CD8-positive, alpha-beta memory T cell (primary cell): ENCODE results near the gene PEAR1. TPM values are rescaled to one million over a fixed set of nuclear protein-coding genes. Genes with fewer than 3 reads are reported as not detected.

Experiments used
- CTCF ChIA-PET: fragments of 350-600 bp; sonication (Branson Sonifier 250); formaldehyde crosslinking; loops from one replicate; lab custom pipeline; 2021; ENCODE audit warnings: antibody characterized with exemption; lab: Charles Lee
- POLR2A ChIA-PET: fragments of 350-600 bp; sonication (Branson Sonifier 250); formaldehyde crosslinking; loops from one replicate; lab custom pipeline; 2021; ENCODE audit warnings: antibody characterized with exemption; lab: Charles Lee
- DNase-seq, 5 donors: peaks; one replicate each; pipeline versions ENCODE4 v3.0.0 to v3.0.0-alpha.2; 2020 to 2022; ENCODE audit warnings: mixed read lengths in 1 of 5
- H3K27ac ChIP-seq: one replicate; pipeline ENCODE4 v1.7.0; 2013; ENCODE audit warnings: low read depth, mild to moderate bottlenecking, low read length, moderate library complexity
- H3K27me3 ChIP-seq: 2 replicates; pipeline ENCODE4 v1.7.0; 2013; ENCODE audit warnings: low read length, mild to moderate bottlenecking; ENCODE audit not compliant: insufficient read depth, poor library complexity, severe bottlenecking
- H3K36me3 ChIP-seq: 2 replicates; pipeline ENCODE4 v1.7.0; 2013; ENCODE audit warnings: mild to moderate bottlenecking, low read length, moderate library complexity; ENCODE audit not compliant: insufficient read depth
- H3K4me1 ChIP-seq: 2 replicates; pipeline ENCODE4 v1.7.0; 2013; ENCODE audit warnings: mild to moderate bottlenecking, low read length, moderate library complexity; ENCODE audit not compliant: insufficient read depth
- H3K4me3 ChIP-seq: 2 replicates; pipeline ENCODE4 v1.7.0; 2013; ENCODE audit warnings: mild to moderate bottlenecking, low read length
- H3K9me3 ChIP-seq: 2 replicates; pipeline ENCODE4 v1.7.0; 2013; ENCODE audit warnings: mild to moderate bottlenecking, low read length
- H3K27ac Mint-ChIP-seq, 8 donors: one replicate each; pipeline ENCODE4 v1.8.0; 2020 to 2021; ENCODE audit warnings: mixed read lengths in 8 of 8, mild to moderate bottlenecking in 6 of 8, inconsistent platforms in 3 of 8, moderate library complexity in 3 of 8
- H3K27me3 Mint-ChIP-seq, 2 donors: one replicate each; pipeline ENCODE4 v1.8.0; 2020 to 2021; ENCODE audit warnings: mixed read lengths in 2 of 2, mild to moderate bottlenecking in 1 of 2, moderate library complexity in 1 of 2
- H3K36me3 Mint-ChIP-seq, 3 donors: one replicate each; pipeline ENCODE4 v1.8.0; 2020 to 2021; ENCODE audit warnings: mixed read lengths in 3 of 3, inconsistent platforms in 1 of 3, mild to moderate bottlenecking in 1 of 3
- H3K4me1 Mint-ChIP-seq, 3 donors: one replicate each; pipeline ENCODE4 v1.8.0; 2020 to 2021; ENCODE audit warnings: mixed read lengths in 3 of 3, inconsistent platforms in 1 of 3, mild to moderate bottlenecking in 1 of 3
- H3K4me3 Mint-ChIP-seq, 7 donors: one replicate each; pipeline ENCODE4 v1.8.0; 2020 to 2021; ENCODE audit warnings: mixed read lengths in 7 of 7, mild to moderate bottlenecking in 6 of 7, moderate library complexity in 4 of 7, inconsistent platforms in 2 of 7
- H3K9me3 Mint-ChIP-seq, 5 donors: one replicate each; pipeline ENCODE4 v1.8.0; 2020 to 2022; ENCODE audit warnings: mixed read lengths in 5 of 5, mild to moderate bottlenecking in 3 of 5, moderate library complexity in 2 of 5, inconsistent platforms in 1 of 5
- polyA plus RNA-seq: library from polyadenylated mRNA; unstranded; fragments of 300-500 nt; fragmentation: Illumina TruSeq; gene quantifications from one replicate; pipeline ENCODE4 v1.2.3, GENCODE V29; 2021
- total RNA-seq, 2 experiments: library from RNA; stranded (reverse); gene quantifications; one replicate each; pipeline ENCODE4 v1.2.3, GENCODE V29; 2021

The PEAR1 gene
- total and polyA plus RNA-seq, 3 experiments from 2014 or later: not detected

DNA sequence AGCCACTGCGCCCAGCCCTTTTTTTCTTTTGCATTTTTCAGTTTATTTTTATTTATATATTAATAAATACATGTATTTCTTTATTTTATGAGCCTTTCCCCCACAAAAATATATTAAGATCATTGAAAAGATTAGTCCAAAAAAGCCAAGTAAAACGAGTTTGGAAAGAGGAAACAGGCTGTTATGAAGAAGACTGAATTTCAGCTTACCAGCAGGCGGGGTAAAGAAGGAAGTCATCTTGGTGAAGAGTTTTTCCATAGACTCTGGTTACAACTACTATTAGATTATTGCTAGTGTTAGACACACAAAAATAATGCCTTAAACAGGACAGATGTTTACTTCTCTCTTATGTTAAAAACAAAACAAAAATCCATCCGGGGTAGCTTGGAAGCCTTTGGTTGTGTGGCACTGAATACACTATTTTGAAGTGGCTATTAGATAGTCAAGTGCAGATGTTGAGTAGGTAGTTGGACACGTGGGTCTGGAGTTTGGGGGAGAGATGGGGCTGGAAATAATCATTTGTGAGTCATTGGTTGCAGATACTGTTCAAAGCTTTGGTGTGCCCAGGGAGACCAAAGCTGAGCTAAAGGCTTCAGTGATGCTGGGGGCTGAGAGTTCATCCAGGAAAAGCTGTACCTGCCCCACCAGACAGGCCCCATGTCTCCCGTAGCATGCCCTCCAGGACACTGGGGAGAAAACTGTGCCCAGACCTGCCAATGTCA, 18.2 kb downstream of the PEAR1 start:
- POLR2A ChIA-PET: no interaction called here

GRCh38 chr1:156912310-156912709, 18.8 kb downstream of the PEAR1 start:
- H3K27ac ChIP-seq: no peak overlapping the region
- peaks cover 13 to 53% of the 10 kb centered on the region in 2 donors for H3K27me3 Mint-ChIP-seq
- H3K36me3 ChIP-seq: no peaks in the 10 kb centered on the region
- no peaks in the 10 kb centered on the region for H3K27me3 ChIP-seq
- DNase-seq: no peak
- H3K9me3 Mint-ChIP-seq: no peaks in the 10 kb centered on the region
- no peaks in the 10 kb centered on the region for H3K9me3 ChIP-seq
- CTCF ChIA-PET: interaction anchor here (1.9 kb wide), 1 partner anchor 15 kb away, joined by 7 read pairs; no protein-coding TSS in a partner anchor
- POLR2A ChIA-PET: no interaction called here
- no peak overlapping the region for H3K4me3 ChIP-seq
- no peaks in the 10 kb centered on the region for H3K4me1 ChIP-seq
- no peaks in the 10 kb centered on the region for H3K4me1 Mint-ChIP-seq
- H3K36me3 Mint-ChIP-seq: no peaks in the 10 kb centered on the region
- H3K4me3 Mint-ChIP-seq: no peak overlapping the region
- no peak overlapping the region for H3K27ac Mint-ChIP-seq

More for the DNA sequence above, 18.2 kb downstream of the PEAR1 start:
- Histone ChIP-seq H3K4me1 (no peaks in the 10 kb centered on the region), H3K27ac (no peak overlapping the region), H3K9me3 (no peaks in the 10 kb centered on the region), H3K27me3 (no peaks in the 10 kb centered on the region), H3K4me3 (no peak overlapping the region), H3K36me3 (no peaks in the 10 kb centered on the region)
- no peak for DNase-seq
- Mint-ChIP-seq H3K4me3 (no peak overlapping the region), H3K9me3 (no peaks in the 10 kb centered on the region), H3K27ac (no peak overlapping the region), H3K4me1 (no peaks in the 10 kb centered on the region), H3K27me3 (peaks cover 15 to 54% of the 10 kb centered on the region in 2 donors), H3K36me3 (no peaks in the 10 kb centered on the region)
- CTCF ChIA-PET: interaction anchor here (1.9 kb wide), 1 partner anchor 15 kb away, joined by 7 read pairs; no protein-coding TSS in a partner anchor

DNA sequence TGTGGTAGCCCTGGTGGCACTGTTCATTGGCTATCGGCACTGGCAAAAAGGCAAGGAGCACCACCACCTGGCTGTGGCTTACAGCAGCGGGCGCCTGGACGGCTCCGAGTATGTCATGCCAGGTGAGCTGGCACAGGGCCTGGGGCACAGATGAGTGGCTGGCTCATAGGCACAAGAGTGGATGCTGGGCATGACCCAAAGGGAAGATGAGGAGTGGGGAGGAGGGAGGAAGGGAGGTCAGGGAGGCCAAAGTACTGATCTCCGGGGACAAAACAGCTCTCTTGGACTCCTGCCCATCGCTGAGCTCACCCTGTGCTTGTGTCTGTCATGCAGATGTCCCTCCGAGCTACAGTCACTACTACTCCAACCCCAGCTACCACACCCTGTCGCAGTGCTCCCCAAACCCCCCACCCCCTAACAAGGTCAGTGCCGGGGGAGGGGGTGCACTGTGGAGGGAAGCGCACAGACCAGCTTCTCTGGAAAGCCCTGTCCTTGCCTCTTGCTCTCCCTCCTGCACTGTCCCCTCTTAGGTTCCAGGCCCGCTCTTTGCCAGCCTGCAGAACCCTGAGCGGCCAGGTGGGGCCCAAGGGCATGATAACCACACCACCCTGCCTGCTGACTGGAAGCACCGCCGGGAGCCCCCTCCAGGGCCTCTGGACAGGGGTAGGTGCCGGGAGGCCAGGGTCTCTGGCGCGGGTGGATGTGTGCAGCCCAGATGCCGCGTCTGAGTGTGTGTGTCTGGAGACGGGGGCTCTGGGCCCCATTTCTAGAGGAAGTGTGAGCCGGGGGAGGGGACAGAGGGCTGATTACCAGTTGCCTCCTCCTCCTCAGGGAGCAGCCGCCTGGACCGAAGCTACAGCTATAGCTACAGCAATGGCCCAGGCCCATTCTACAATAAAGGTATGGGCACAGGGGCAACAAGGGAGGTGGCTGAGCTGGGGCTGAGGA, 19.6 kb downstream of the PEAR1 start:
- no peaks in the 10 kb centered on the region for H3K4me1 Mint-ChIP-seq
- POLR2A ChIA-PET: no interaction called here
- H3K27me3 Mint-ChIP-seq: peaks cover 21 to 56% of the 10 kb centered on the region in 2 donors

DNA sequence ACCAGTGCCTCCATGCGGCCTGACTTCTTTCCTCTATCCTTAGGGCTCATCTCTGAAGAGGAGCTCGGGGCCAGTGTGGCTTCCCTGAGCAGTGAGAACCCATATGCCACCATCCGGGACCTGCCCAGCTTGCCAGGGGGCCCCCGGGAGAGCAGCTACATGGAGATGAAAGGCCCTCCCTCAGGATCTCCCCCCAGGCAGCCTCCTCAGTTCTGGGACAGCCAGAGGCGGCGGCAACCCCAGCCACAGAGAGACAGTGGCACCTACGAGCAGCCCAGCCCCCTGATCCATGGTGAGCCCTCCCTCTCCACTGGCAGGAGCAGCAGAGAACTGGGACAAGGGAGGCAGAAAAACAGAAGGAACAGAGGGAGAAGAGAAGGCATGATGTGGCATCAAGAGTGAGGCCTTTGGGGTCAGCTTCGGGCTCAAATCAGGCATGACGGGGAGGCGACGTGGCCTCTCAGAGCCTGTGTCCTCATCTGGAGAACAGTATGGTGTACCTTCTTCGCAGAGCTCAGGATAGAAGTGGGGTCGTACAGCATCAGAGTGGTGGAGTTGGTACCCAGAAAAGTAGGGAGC, 20.4 kb downstream of the PEAR1 start:
- Histone ChIP-seq H3K9me3 (no peaks in the 10 kb centered on the region), H3K4me3 (no peak overlapping the region), H3K27ac (peak overlapping the region; percentile 79), H3K27me3 (no peaks in the 10 kb centered on the region), H3K36me3 (no peaks in the 10 kb centered on the region), H3K4me1 (no peaks in the 10 kb centered on the region)
- Mint-ChIP-seq H3K36me3 (no peaks in the 10 kb centered on the region), H3K4me1 (no peaks in the 10 kb centered on the region), H3K4me3 (no peak overlapping the region), H3K27ac (no peak overlapping the region), H3K9me3 (no peaks in the 10 kb centered on the region), H3K27me3 (peaks cover 24 to 59% of the 10 kb centered on the region in 2 donors)
- POLR2A ChIA-PET: no interaction called here
- DNase-seq: no peak
- CTCF ChIA-PET: no interaction called here

More for the DNA sequence above, 19.6 kb downstream of the PEAR1 start:
- Histone ChIP-seq H3K36me3 (no peaks in the 10 kb centered on the region), H3K27me3 (no peaks in the 10 kb centered on the region), H3K9me3 (no peaks in the 10 kb centered on the region), H3K4me3 (no peak overlapping the region), H3K4me1 (no peaks in the 10 kb centered on the region), H3K27ac (peak overlapping the region; percentile 79)
- CTCF ChIA-PET: no interaction called here
- Mint-ChIP-seq H3K4me3 (peak overlapping the region in 1 of 7 donors; percentile 65), H3K27ac (no peak overlapping the region), H3K9me3 (no peaks in the 10 kb centered on the region), H3K36me3 (no peaks in the 10 kb centered on the region)
- no peak for DNase-seq

- no peak overlapping the region for H3K27ac Mint-ChIP-seq
- H3K4me3 Mint-ChIP-seq: no peak overlapping the region
- peaks cover 28 to 61% of the 10 kb centered on the region in 2 donors for H3K27me3 Mint-ChIP-seq
- H3K4me1 ChIP-seq: no peaks in the 10 kb centered on the region
- H3K4me3 ChIP-seq: no peak overlapping the region
- POLR2A ChIA-PET: no interaction called here
- no peaks in the 10 kb centered on the region for H3K36me3 Mint-ChIP-seq
- H3K27me3 ChIP-seq: no peaks in the 10 kb centered on the region
- DNase-seq: no peak
- CTCF ChIA-PET: no interaction called here
- no peaks in the 10 kb centered on the region for H3K36me3 ChIP-seq
- peak overlapping the region; percentile 79 for H3K27ac ChIP-seq
- H3K9me3 ChIP-seq: no peaks in the 10 kb centered on the region
- H3K4me1 Mint-ChIP-seq: no peaks in the 10 kb centered on the region
- no peaks in the 10 kb centered on the region for H3K9me3 Mint-ChIP-seq
Measured at GRCh38 chr1:156914440-156914856, 20.9 kb downstream of the PEAR1 start.

DNA sequence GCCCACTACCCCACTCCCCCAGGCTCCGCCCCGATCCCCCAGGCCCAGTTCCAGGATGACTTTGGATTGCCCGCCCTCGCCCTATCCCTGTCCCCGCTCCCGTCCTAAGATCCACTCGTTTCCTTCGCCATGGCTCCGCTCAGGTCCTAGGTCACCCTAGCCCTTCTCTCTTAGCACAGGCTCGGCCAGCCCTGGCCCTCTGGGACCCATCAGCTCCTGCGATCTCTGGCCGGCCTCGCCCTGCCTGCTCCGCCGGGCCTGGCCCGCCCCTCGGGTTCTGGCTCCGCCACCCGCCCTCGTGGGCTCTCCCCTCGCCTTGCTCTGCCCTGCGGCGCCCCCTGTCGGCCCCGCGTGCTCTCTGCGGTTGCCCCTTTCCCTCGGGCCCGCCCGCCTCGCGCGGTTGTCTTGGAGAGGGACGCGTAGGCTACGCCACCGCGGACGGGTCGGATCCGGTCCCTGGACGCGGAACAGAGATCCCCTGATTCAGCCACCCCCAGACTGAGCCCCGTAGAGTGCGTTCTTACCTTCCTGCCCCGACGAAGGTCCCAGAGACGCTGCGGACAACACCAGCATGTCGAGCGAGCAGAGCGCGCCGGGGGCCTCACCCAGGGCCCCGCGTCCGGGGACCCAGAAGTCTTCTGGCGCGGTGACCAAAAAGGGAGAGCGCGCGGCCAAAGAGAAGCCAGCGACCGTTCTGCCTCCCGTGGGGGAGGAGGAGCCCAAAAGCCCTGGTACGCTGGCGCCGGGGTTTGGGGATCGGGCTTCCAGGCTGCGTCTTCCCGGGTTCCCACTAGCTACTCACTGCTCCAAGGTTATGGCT, 26.9 kb downstream of the PEAR1 start, which contains the start of gene LRRC71:
Gene LRRC71, plus strand, starts transcription at position 400 of the 820 bp plus-strand sequence. Its CDS starts 172 bp downstream, at position 572.
- H3K4me1 ChIP-seq: peaks cover 7% of the 10 kb centered on the region
- CTCF ChIA-PET: no interaction called here
- Mint-ChIP-seq H3K27ac (peak within 1 kb of the TSS in 1 of 8 donors; percentile 21), H3K27me3 (peaks cover 68 to 83% of the 10 kb centered on the region in 2 donors), H3K4me3 (peak within 1 kb of the TSS in 1 of 7 donors; percentile 2), H3K9me3 (peaks cover 0 to 2% (median 0%) of the 10 kb centered on the region in 5 donors), H3K4me1 (peaks cover 8 to 18% (median 10%) of the 10 kb centered on the region in 3 donors), H3K36me3 (no peaks in the 10 kb centered on the region)
- POLR2A ChIA-PET: no interaction called here
- H3K27ac ChIP-seq: no peak within 1 kb of the TSS
- no peak within 1 kb of the TSS for H3K4me3 ChIP-seq
- DNase-seq: peak in 4 of 5 donors; percentile 28 to 53 (median 30)
- H3K36me3 ChIP-seq: no peaks in the 10 kb centered on the region
- H3K27me3 ChIP-seq: peaks cover 29% of the 10 kb centered on the region
- no peaks in the 10 kb centered on the region for H3K9me3 ChIP-seq

- Histone ChIP-seq H3K4me3 (no peak overlapping the region), H3K9me3 (no peaks in the 10 kb centered on the region), H3K27me3 (peaks cover 35% of the 10 kb centered on the region), H3K4me1 (peaks cover 7% of the 10 kb centered on the region), H3K36me3 (no peaks in the 10 kb centered on the region), H3K27ac (no peak overlapping the region)
- ChIA-PET POLR2A (no interaction called here), CTCF (interaction anchor here (0.7 kb wide), 1 partner anchor 70 kb away, joined by 5 read pairs; no protein-coding TSS in a partner anchor)
- Mint-ChIP-seq H3K9me3 (peaks cover 0 to 2% (median 0%) of the 10 kb centered on the region in 5 donors), H3K36me3 (no peaks in the 10 kb centered on the region), H3K4me3 (peak overlapping the region in 1 of 7 donors; percentile 2), H3K27ac (peak overlapping the region in 1 of 8 donors; percentile 21), H3K4me1 (peaks cover 8 to 23% (median 10%) of the 10 kb centered on the region in 3 donors), H3K27me3 (peaks cover 72 to 83% of the 10 kb centered on the region in 2 donors)
- DNase-seq: no peak
Measured at GRCh38 chr1:156921053-156921529, 27.6 kb downstream of the PEAR1 start.
